GM23248 (cell line): ENCODE data around the gene GABRR3.

ENCODE experiments used
- EZH2 ChIP-seq: fragments of 200-600 bp; sonication (generic); IDR thresholded peaks from 2 replicates; pipeline ENCODE4 v1.6.1; 2018; ENCODE audit warnings: antibody characterized with exemption, mild to moderate bottlenecking; ENCODE audit not compliant: insufficient read depth, poor library complexity, severe bottlenecking
- EZH2phosphoT487 ChIP-seq: fragments of 200-600 bp; sonication (generic); IDR thresholded peaks from 2 replicates; pipeline ENCODE4 v1.6.1; 2018; ENCODE audit warnings: antibody characterized with exemption, moderate library complexity, mild to moderate bottlenecking, low read depth; ENCODE audit not compliant: insufficient read depth

DNA sequence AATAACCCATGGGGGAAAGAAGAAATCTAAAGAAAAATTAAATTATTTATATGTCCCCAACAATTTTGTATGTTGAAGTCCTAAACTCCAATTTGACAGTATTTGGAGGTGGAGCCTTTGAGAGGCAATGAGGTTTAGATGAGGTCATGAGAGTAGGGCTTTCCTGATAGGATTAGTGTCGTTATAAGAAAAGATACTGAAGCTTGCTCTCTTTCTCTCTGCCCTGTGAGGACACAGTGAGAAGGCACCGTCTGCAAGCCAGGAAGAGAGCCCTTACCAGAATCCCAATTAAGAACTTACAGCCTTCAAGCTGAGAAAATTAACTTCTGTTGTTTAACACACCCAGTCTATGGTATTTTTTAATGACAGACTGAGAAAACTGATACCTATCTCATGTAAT is 35.7 kb upstream of the GABRR3 start:
- TF ChIP-seq EZH2phosphoT487 = no peak
- TF ChIP-seq EZH2 = no peak
